GM12801 (cell line): ENCODE results near the gene ECHS1.

ENCODE experiments used
- CTCF ChIP-seq: IDR thresholded peaks from one replicate; pipeline ENCODE4 v1.5.1; 2011; ENCODE audit warnings: control low read depth; ENCODE audit not compliant: insufficient read length; ENCODE audit errors: extremely low read depth

Gene ECHS1

GRCh38 chr10:133342942-133343341 lies 30.2 kb downstream of the ECHS1 start:
- TF ChIP-seq CTCF, result no peak

- TF ChIP-seq CTCF, result no peak
These were observed 31.2 kb downstream of the ECHS1 start for GRCh38 chr10:133341983-133342382.

GRCh38 chr10:133339708-133340380 lies 33.3 kb downstream of the ECHS1 start:
- no peak for TF ChIP-seq CTCF

- TF ChIP-seq CTCF, result no peak
These were observed 34.8 kb downstream of the ECHS1 start for GRCh38 chr10:133338080-133339071.

- no peak for TF ChIP-seq CTCF
These were observed 35.8 kb downstream of the ECHS1 start for GRCh38 chr10:133337370-133337725.

GRCh38 chr10:133336577-133337369 lies 36.4 kb downstream of the ECHS1 start, which contains the start of gene CALY:
Gene CALY (minus strand): TSS chr10:133336896. CDS start chr10:133328989, 7,907 bp downstream.
- TF ChIP-seq CTCF, result no peak

GRCh38 chr10:133336118-133336576 lies 37.0 kb downstream of the ECHS1 start:
- no peak for TF ChIP-seq CTCF
